GM12892 (cell line): ENCODE results near the gene SH3RF3.

Experiments
- POLR2A ChIP-seq: IDR thresholded peaks from 2 replicates; pipeline ENCODE4 v1.6.1; 2011; ENCODE audit warnings: low read depth, low read length, control low read depth
- TAF1 ChIP-seq: IDR thresholded peaks from 2 replicates; pipeline ENCODE4 v1.6.1; 2011; ENCODE audit warnings: low read depth, mild to moderate bottlenecking, control low read depth, low read length, borderline replicate concordance

GRCh38 chr2:109479804-109480203 is 350.8 kb downstream of the SH3RF3 start:
- no peak for TF ChIP-seq POLR2A
- no peak for TF ChIP-seq TAF1
